Liver (tissue), 9 donors: ENCODE data around the gene BANK1. TPM values are rescaled to one million over a fixed set of nuclear protein-coding genes. Genes with fewer than 3 reads are reported as not detected.

Experiments used
- DNase-seq: peaks from one replicate; pipeline ENCODE4 v3.0.0-alpha.2; 2017; ENCODE audit warnings: low spot score
- H3K27ac ChIP-seq, 2 donors: one replicate each; pipeline ENCODE4 v1.7.0; 2013; ENCODE audit warnings: inconsistent platforms in 2 of 2, low read length in 2 of 2, control low read depth in 1 of 2, low read depth in 1 of 2, mild to moderate bottlenecking in 1 of 2
- H3K27me3 ChIP-seq, 4 donors: one replicate each; pipeline versions ENCODE4 v1.6.1 to v1.7.0; 2013; ENCODE audit warnings: low read length in 3 of 4, inconsistent platforms in 1 of 4, mild to moderate bottlenecking in 1 of 4, moderate library complexity in 1 of 4; ENCODE audit not compliant: control insufficient read depth in 4 of 4, insufficient read depth in 4 of 4
- H3K36me3 ChIP-seq, 4 donors: one replicate each; pipeline versions ENCODE4 v1.6.1 to v1.7.0; 2013; ENCODE audit warnings: low read length in 3 of 4, mild to moderate bottlenecking in 3 of 4, low read depth in 1 of 4, moderate library complexity in 1 of 4; ENCODE audit not compliant: control insufficient read depth in 4 of 4, insufficient read depth in 3 of 4
- H3K4me1 ChIP-seq, 4 donors: one replicate each; pipeline versions ENCODE4 v1.6.1 to v1.7.0; 2013; ENCODE audit warnings: low read length in 3 of 4, mild to moderate bottlenecking in 3 of 4, moderate library complexity in 1 of 4; ENCODE audit not compliant: control insufficient read depth in 4 of 4, insufficient read depth in 4 of 4
- H3K4me3 ChIP-seq, 3 donors: one replicate each; pipeline versions ENCODE4 v1.6.1 to v1.7.0; 2013; ENCODE audit warnings: low read length in 3 of 3, control low read depth in 1 of 3, low read depth in 1 of 3, mild to moderate bottlenecking in 1 of 3
- H3K9ac ChIP-seq, 2 donors: one replicate each; pipeline ENCODE4 v1.7.0; 2013; ENCODE audit warnings: low read length in 2 of 2, mild to moderate bottlenecking in 2 of 2, moderate library complexity in 2 of 2, control low read depth in 1 of 2, low read depth in 1 of 2
- H3K9me3 ChIP-seq, 4 donors: one replicate each; pipeline versions ENCODE4 v1.6.1 to v1.7.0; 2013; ENCODE audit warnings: low read length in 3 of 4; ENCODE audit not compliant: control insufficient read depth in 4 of 4
- ATF3 ChIP-seq: IDR thresholded peaks from 2 replicates; pipeline ENCODE4 v1.6.1; 2016; ENCODE audit warnings: antibody characterized with exemption
- CTCF ChIP-seq: fragments of 150-350 bp; IDR thresholded peaks from 2 replicates; pipeline ENCODE4 v1.5.1; 2017; ENCODE audit warnings: improper control_type of control experiment, low read depth, low read length; ENCODE audit not compliant: missing input control
- EGR1 ChIP-seq, 2 donors: IDR thresholded peaks; 2 replicates each; pipeline ENCODE4 v1.6.1; 2016 to 2018; ENCODE audit warnings: antibody characterized with exemption in 2 of 2, low read depth in 2 of 2
- FOXA1 ChIP-seq: IDR thresholded peaks from 2 replicates; pipeline ENCODE4 v1.6.1; 2016; ENCODE audit warnings: antibody characterized with exemption
- FOXA2 ChIP-seq: IDR thresholded peaks from 2 replicates; pipeline ENCODE4 v1.6.1; 2016; ENCODE audit warnings: antibody characterized with exemption
- GABPA ChIP-seq, 2 donors: IDR thresholded peaks in 1 of 2; conservative IDR thresholded peaks in 1 of 2; 2 replicates each; pipeline ENCODE4 v1.6.1; 2016; ENCODE audit warnings: antibody characterized with exemption in 2 of 2, mild to moderate bottlenecking in 1 of 2, moderate library complexity in 1 of 2
- HNF4A ChIP-seq, 2 donors: conservative IDR thresholded peaks; 2 replicates each; pipeline ENCODE4 v1.6.1; 2016; ENCODE audit warnings: antibody characterized with exemption in 2 of 2, mild to moderate bottlenecking in 2 of 2
- HNF4G ChIP-seq: IDR thresholded peaks from 2 replicates; pipeline ENCODE4 v1.6.1; 2016; ENCODE audit warnings: antibody characterized with exemption
- JUND ChIP-seq, 2 donors: IDR thresholded peaks; 2 replicates each; pipeline ENCODE4 v1.6.1; 2016; ENCODE audit warnings: antibody characterized with exemption in 2 of 2
- RAD21 ChIP-seq, 2 donors: IDR thresholded peaks; 2 replicates each; pipeline ENCODE4 v1.6.1; 2016; ENCODE audit warnings: antibody characterized with exemption in 2 of 2, mild to moderate bottlenecking in 2 of 2
- REST ChIP-seq: IDR thresholded peaks from 2 replicates; pipeline ENCODE4 v1.6.1; 2016; ENCODE audit warnings: antibody characterized with exemption, mild to moderate bottlenecking
- RXRA ChIP-seq, 2 donors: IDR thresholded peaks; 2 replicates each; pipeline ENCODE4 v1.6.1; 2017 to 2018; ENCODE audit warnings: antibody characterized with exemption in 2 of 2, mild to moderate bottlenecking in 1 of 2
- SP1 ChIP-seq: IDR thresholded peaks from 2 replicates; pipeline ENCODE4 v1.6.1; 2018; ENCODE audit warnings: antibody characterized with exemption, mild to moderate bottlenecking
- TAF1 ChIP-seq: conservative IDR thresholded peaks from 2 replicates; pipeline ENCODE4 v1.6.1; 2016; ENCODE audit warnings: antibody characterized with exemption, mild to moderate bottlenecking
- YY1 ChIP-seq: IDR thresholded peaks from 2 replicates; pipeline ENCODE4 v1.6.1; 2016; ENCODE audit warnings: antibody characterized with exemption, mild to moderate bottlenecking
- ZBTB33 ChIP-seq: IDR thresholded peaks from 2 replicates; pipeline ENCODE4 v1.6.1; 2016; ENCODE audit warnings: antibody characterized with exemption
- WGBS: extraction: QIAGEN DNeasy Blood & Tissue Kit; methylation state at CpG from one replicate; pipeline ENCODE4 v1.1.7; 2013; 5-methylcytosine and 5-hydroxymethylcytosine counted together
- polyA plus RNA-seq, 2 donors: library from polyadenylated mRNA; stranded (reverse) in 1 of 2; unstranded in 1 of 2; fragments of 200-250 nt in 1 of 2; fragments of >200 nt in 1 of 2; fragmentation: Nextera tagmentation in 1 of 2; extraction: Ambion mirVana in 1 of 2; gene quantifications; one replicate each; pipeline versions ENCODE4 v1.2.1 to v1.2.3, GENCODE V29; 2013 to 2015
- total RNA-seq, 2 donors: library from RNA; depleted of rRNA; stranded (reverse); fragments of >200 nt; gene quantifications; one replicate each; pipeline ENCODE4 v1.2.3, GENCODE V29; 2014
- donor health status: healthy.
- donor health status: healthy.
- donor health status: healthy.
- donor health status: healthy.
- donor health status: healthy.

BANK1 gene
- total and polyA plus RNA-seq, 4 donors, result 0.06 to 1.7 (median 0.35) TPM

GRCh38 chr4:102089850-102090621 lies 299.5 kb downstream of the BANK1 start:
- no peak for DNase-seq
- WGBS, result 69% methylated on average over 5 of the region's 5 CpGs
- Histone ChIP-seq H3K4me1 (no peaks in the 10 kb centered on the region), H3K9me3 (no peaks in the 10 kb centered on the region), H3K27ac (no peak overlapping the region), H3K27me3 (no peaks in the 10 kb centered on the region), H3K9ac (no peak overlapping the region), H3K36me3 (no peaks in the 10 kb centered on the region), H3K4me3 (no peak overlapping the region)
- no peak for TF ChIP-seq HNF4G

GRCh38 chr4:102091656-102092055 lies 301.1 kb downstream of the BANK1 start:
- DNase-seq, result no peak
- Histone ChIP-seq H3K36me3 (no peaks in the 10 kb centered on the region), H3K9me3 (no peaks in the 10 kb centered on the region), H3K27me3 (no peaks in the 10 kb centered on the region), H3K9ac (no peak overlapping the region), H3K4me1 (no peaks in the 10 kb centered on the region), H3K27ac (no peak overlapping the region), H3K4me3 (no peak overlapping the region)
- WGBS, result 94% methylated on average over 3 of the region's 3 CpGs
- TF ChIP-seq GABPA (IDR thresholded peaks at IDR 0.05 in 1 of 2, conservative IDR thresholded peaks at IDR 0.05 in 1 of 2) (no peak), CTCF (no peak), ATF3 (no peak), FOXA2 (no peak), JUND (IDR thresholded peaks at IDR 0.05) (no peak), HNF4A (conservative IDR thresholded peaks at IDR 0.05) (no peak)

- H3K4me1 ChIP-seq, result no peaks in the 10 kb centered on the region
- no peak overlapping the region for H3K27ac ChIP-seq
- WGBS, result 57% methylated on average over 1 of the region's 1 CpG
- H3K27me3 ChIP-seq, result no peaks in the 10 kb centered on the region
- H3K4me3 ChIP-seq, result no peak overlapping the region
- no peak for DNase-seq
- H3K9ac ChIP-seq, result no peak overlapping the region
- H3K9me3 ChIP-seq, result no peaks in the 10 kb centered on the region
- no peaks in the 10 kb centered on the region for H3K36me3 ChIP-seq
- no peak for TF ChIP-seq ZBTB33
- TF ChIP-seq CTCF, result no peak
- no peak for TF ChIP-seq ATF3
- no peak for TF ChIP-seq TAF1
- no peak for TF ChIP-seq SP1
- TF ChIP-seq YY1, result no peak
- no peak for TF ChIP-seq HNF4A (conservative IDR thresholded peaks at IDR 0.05)
- TF ChIP-seq REST, result no peak
- TF ChIP-seq HNF4G, result no peak
- no peak for TF ChIP-seq GABPA (IDR thresholded peaks at IDR 0.05 in 1 of 2, conservative IDR thresholded peaks at IDR 0.05 in 1 of 2)
- no peak for TF ChIP-seq FOXA1
- TF ChIP-seq RXRA (IDR thresholded peaks at IDR 0.05), result no peak
- TF ChIP-seq EGR1 (IDR thresholded peaks at IDR 0.05; ENCODE audit: low read depth in 2 of 2), result no peak
- no peak for TF ChIP-seq RAD21 (IDR thresholded peaks at IDR 0.05)
These were observed 304.0 kb downstream of the BANK1 start for GRCh38 chr4:102094481-102094880.
